Measurements from ENCODE around the gene HS6ST3. TPM values are rescaled to one million over a fixed set of nuclear protein-coding genes. Genes with fewer than 3 reads are reported as not detected.

Gene HS6ST3
- total and polyA plus RNA-seq, 9 of the 15 experiments (the other 6 are each of a cell fraction or from before 2014, with no cell fraction given): not detected

GRCh38 chr13:96044238-96044637 lies 45.7 kb upstream of the HS6ST3 start:
- no peak overlapping the region for H3K9ac ChIP-seq (ENCODE audit: insufficient read depth in 1 of 2, low read depth in 2 of 2, low read length in 2 of 2)
- no peak for DNase-seq (ENCODE audit: extremely low read depth in 1 of 4, low spot score in 3 of 4)
- no TSS peak for BruUV-seq (replicated peaks)
- peaks cover 47% of the 10 kb centered on the region for H3K79me2 ChIP-seq (ENCODE audit: control insufficient read depth, insufficient read depth, low read length)
- FAIRE-seq: no peak
- H2AFZ ChIP-seq (ENCODE audit: low read depth, low read length): no peak overlapping the region
- no peak overlapping the region for H3K4me2 ChIP-seq (ENCODE audit: insufficient read depth, low read length)
- H4K20me1 ChIP-seq (replicated peaks; ENCODE audit: control insufficient read depth, insufficient read depth, low read length): no peaks in the 10 kb centered on the region
- no peaks in the 10 kb centered on the region for H3K27me3 ChIP-seq (ENCODE audit: control insufficient read depth in 2 of 2, insufficient read depth in 2 of 2, low read length in 2 of 2)
- no peaks in the 10 kb centered on the region; the same call in 1 of the 2 replicates for H3K9me3 ChIP-seq (replicated peaks; ENCODE audit: control insufficient read depth, insufficient read depth, low read depth, low read length)
- in situ Hi-C loops (cut with MboI): no loop called here
- no peaks in the 10 kb centered on the region for H3K9me1 ChIP-seq (ENCODE audit: control insufficient read depth, insufficient read depth, low read length)
- H3K4me3 ChIP-seq: no peak overlapping the region
- no peak overlapping the region for H3K27ac ChIP-seq (ENCODE audit: extremely low read depth, low read depth, low read length)
- ChIA-PET POLR2A (no interaction called here), CTCF (ENCODE audit: low intra/inter-chr PET ratio) (no interaction called here)
- WGBS (ENCODE audit: insufficient coverage, low coverage, missing lambda C conversion rate): 56% methylated on average over 1 of the region's 1 CpG
- H3K36me3 ChIP-seq (ENCODE audit: control insufficient read depth, insufficient read depth, low read length): no peaks in the 10 kb centered on the region
- intact Hi-C loops (cut with micrococcal nuclease): no loop called here
- no peaks in the 10 kb centered on the region; a peak in 1 of 5 replicates for H3K4me1 ChIP-seq (replicated peaks in 1 of 2; ENCODE audit: control insufficient read depth in 2 of 2, insufficient read depth in 2 of 2, low read length in 2 of 2)
- no peak for ATAC-seq
- TF ChIP-seq GATAD2A (IDR thresholded peaks at IDR 0.05) (no peak), ZNF507 (tag; conservative IDR thresholded peaks at IDR 0.05) (no peak), ZBTB12 (CRISPR knock-in tag; IDR thresholded peaks at IDR 0.05) (no peak), KLF13 (tag; IDR thresholded peaks at IDR 0.05; ENCODE audit: borderline replicate concordance, low read depth) (no peak), BCOR (IDR thresholded peaks at IDR 0.05) (no peak), MITF (IDR thresholded peaks at IDR 0.05) (no peak), MYC (IDR thresholded peaks at IDR 0.05; ENCODE audit: low read depth, low read length) (no peak), MYC (CRISPR knock-in tag; IDR thresholded peaks at IDR 0.05; ENCODE audit: borderline replicate concordance, low read depth) (no peak), HMG20B (CRISPR knock-in tag; IDR thresholded peaks at IDR 0.05) (no peak), TCF15 (CRISPR knock-in tag; IDR thresholded peaks at IDR 0.05) (no peak), TAF7 (tag; IDR thresholded peaks at IDR 0.05) (no peak), MAFK (IDR thresholded peaks at IDR 0.05; ENCODE audit: low read length) (no peak), HNRNPK (IDR thresholded peaks at IDR 0.05; ENCODE audit: low read depth, low read length, poor library complexity, severe bottlenecking) (no peak), ZNF449 (CRISPR knock-in tag; IDR thresholded peaks at IDR 0.05) (no peak), MEIS2 (IDR thresholded peaks at IDR 0.05; ENCODE audit: partially characterized antibody) (no peak), NFE2 (IDR thresholded peaks at IDR 0.05; ENCODE audit: low read depth) (no peak)
